Stimulated activated CD4-positive, alpha-beta T cell treated with anti-CD3 and anti-CD28 coated beads, Interleukin-1b, Interleukin-23, amount 100 ng/mL, for 24 hours (primary cell): ENCODE results near the gene CYP4V2.

Source experiments
- DNase-seq, 4 experiments: peaks; one replicate each; pipeline ENCODE4 v3.0.0-alpha.2; 2020; ENCODE audit warnings: low read depth in 4 of 4, low spot score in 1 of 4

Gene CYP4V2

DNA sequence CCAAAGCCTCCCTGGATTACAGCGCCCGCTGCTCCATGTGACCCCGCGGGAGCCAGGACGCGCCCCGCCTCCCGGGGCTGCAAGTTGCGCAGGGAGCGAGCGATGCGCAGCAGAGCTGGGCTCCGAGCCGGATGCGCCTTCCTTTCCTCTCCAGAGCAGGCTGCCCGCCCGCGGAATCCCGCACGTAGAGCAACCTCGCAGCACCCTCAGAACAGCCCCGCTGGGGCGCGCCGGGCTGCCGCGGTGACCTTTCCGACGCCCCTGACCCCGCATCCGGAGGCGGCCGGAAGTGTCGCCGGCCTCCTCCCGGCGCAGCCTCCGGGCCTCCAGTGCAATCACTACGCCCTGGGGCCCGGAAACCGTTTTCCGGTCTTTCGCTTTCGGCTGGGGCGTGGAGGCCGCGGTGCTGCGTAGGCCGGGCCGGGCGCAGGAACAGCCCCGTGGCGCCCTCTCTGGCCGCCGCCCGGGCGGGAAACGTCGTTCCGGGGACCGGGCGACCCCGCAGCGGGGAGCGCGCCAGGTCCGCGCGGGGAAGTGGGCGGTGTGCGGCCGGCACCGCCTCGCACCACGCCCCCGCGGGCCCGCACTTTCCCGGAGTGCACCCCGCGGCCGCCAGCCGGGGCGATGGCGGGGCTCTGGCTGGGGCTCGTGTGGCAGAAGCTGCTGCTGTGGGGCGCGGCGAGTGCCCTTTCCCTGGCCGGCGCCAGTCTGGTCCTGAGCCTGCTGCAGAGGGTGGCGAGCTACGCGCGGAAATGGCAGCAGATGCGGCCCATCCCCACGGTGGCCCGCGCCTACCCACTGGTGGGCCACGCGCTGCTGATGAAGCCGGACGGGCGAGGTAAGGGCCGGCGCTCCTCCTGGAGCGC, at the start of gene CYP4V2:
Gene CYP4V2 (plus strand): TSS at position 368 of the 866 bp plus-strand sequence. CDS start 257 bp downstream, at position 625.
- DNase-seq: peak; percentile 64 to 82 (median 76)

GRCh38 chr4:186144198-186144945, 47.0 kb upstream of the CYP4V2 start:
- no peak for DNase-seq

DNA sequence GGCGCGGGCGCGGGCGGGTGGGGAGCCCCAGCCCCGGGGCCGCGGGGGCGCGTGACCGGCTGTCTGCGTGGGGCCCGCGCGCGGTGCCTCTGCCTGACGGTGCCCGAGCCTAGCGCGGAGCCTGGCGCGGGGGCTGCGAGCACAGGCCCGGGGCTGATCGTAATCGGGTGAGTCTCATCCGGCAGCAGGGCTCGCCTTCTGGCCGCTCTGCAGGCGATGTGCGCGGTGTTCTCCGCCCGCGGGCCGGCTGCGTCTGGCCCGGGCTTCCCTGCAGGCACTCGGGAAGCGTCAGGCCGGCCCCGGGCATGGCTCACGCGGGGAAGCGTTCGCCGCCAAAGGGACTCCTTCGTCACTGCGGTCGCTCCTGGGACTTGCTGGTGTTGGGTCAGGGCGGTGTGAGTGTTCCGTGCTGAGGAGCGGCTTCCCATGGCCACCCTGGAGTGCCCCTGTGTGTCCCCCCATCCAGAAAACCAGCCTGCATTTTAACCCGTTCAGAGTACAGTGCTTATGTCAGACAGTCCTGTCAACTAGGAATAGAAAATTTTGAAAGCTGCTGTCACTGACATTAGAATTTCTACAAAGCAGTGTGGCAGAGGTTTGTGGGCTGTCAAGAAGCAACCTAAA, 46.3 kb upstream of the CYP4V2 start:
- peak in 1 of 4 experiments; percentile 5 for DNase-seq

GRCh38 chr4:186146458-186146857, 44.9 kb upstream of the CYP4V2 start:
- DNase-seq: no peak

GRCh38 chr4:186148336-186148975, 42.9 kb upstream of the CYP4V2 start:
- no peak for DNase-seq

- peak in 1 of 4 experiments; percentile 30 for DNase-seq
Measured at GRCh38 chr4:186149872-186150271, 41.5 kb upstream of the CYP4V2 start.

DNA sequence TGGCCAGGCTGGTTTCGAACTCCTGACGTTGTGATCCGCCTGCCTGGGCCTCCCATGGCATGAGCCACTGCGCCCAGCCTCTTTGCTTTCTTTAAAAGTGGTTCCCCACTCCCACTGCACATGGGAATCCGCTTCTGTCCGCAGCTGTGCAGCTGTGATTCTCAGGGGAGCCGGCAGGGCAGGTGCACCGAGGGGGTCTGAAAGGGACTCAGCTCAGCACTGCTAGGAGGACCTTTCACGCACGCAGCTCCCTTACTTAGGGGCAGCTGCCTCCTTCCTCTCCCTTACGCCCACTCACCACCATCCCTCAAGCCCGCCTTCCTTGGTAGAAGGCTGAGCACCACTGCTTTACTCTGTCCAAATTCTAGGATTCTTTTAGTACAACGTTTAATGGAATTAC, 40.4 kb upstream of the CYP4V2 start:
- DNase-seq: no peak

GRCh38 chr4:186151499-186151898, 39.9 kb upstream of the CYP4V2 start:
- DNase-seq: no peak

DNA sequence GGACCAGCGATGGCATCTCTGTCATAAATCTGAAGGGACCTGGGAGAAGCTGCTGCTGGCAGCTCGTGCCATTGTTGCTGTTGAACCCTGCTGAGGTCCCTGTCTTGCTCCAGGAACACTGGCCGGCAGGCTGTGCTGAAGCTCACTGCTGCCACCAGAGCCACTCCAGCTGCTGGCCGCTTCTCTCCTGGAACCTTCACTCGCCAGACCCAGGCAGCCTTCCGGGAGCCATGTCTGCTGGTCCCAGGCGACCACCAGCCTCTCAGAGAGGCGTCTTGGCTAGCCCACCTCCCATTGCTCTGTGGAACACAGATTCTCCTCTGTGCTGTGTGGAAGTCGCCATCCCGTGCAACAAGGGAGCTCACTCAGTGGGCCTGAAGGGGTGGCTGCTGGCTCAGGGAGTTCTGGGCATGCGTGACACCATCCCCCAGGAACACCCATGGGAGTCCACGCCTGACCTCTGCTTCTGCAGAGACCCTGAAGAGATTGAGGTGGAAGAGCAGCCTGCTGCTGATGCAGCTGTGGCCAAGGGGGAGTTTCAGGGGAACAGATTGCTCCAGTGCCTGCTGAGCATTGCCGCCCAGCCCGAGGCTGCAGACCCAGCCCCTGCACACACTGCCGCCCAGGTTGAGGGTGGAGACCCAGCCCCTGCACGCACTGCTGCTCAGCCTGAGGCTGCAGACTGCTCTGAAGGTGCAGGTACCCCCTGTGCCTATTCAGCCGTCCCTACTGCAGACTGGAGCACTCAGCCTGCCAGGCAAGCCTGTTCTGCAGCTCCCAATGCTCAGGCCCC, 33.1 kb upstream of the CYP4V2 start:
- no peak for DNase-seq

- no peak for DNase-seq
Measured at GRCh38 chr4:186158966-186159365, 32.4 kb upstream of the CYP4V2 start.

DNA sequence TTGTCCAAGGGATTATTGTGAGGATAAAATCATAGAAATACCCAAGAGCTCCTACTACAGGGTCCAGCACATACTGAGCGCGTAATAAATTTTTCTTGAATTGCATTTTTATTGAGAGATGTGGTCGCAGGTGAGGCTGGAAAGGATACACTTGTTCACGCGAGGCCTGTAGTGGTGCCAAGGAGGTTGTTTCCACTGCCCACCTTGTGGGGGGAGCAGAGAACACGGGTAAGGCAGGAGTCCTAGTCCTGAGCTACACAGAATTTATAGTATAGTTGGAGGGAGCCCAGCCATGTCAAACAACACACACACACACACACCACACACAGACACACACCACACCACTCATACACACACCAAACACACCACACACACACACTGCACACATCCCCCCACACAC, 31.8 kb upstream of the CYP4V2 start:
- no peak for DNase-seq

DNA sequence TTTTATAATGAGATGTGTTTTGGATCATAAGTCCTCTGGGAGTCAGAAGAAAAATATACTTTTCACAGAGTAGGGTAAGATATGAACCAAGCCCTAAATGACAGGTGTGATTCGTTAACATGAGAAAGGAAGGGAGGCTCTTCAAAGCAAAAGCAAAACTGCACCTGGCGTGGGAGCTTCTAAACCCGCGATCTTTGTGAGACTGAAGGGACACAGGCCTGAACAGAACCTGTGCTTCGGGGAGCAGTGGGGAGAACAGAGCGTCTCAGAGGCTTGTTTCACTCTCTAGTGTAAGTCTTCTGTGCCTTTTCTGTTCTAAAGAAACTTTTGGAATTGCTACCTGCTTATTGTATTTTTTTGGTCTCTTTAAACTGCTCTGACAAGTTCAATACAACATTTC, 30.2 kb upstream of the CYP4V2 start:
- DNase-seq: no peak

DNA sequence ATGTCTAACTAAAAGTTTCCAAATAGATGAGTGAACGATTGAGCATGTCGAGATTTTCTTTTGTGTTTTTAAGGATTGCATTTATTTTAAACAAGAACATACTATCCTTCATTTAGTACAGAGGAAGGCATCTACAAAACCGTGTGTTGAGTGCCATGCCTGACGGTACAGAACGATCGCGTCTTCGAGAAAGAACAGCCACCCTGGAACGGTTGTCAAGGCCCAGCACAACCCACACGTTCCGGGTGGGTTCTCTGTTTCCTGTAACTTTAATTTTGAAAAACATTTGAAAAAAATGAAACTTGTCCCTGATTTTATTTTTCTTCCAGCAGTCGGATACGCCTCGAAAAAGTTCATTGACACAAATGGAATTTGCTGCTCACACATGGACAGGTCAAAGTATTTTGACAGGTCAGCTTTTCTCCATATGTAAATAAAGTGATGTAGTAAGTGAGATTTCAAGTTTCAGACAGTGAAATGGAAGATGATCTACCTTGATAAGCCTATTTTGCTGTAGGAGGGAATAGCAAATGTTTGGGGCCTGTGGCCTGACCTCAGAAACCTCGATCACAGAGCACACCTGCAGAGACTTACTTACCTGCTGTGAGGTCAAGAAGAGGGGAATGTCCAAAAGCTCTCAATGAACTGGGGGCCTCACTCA, 24.4 kb upstream of the CYP4V2 start:
- no peak for DNase-seq

DNA sequence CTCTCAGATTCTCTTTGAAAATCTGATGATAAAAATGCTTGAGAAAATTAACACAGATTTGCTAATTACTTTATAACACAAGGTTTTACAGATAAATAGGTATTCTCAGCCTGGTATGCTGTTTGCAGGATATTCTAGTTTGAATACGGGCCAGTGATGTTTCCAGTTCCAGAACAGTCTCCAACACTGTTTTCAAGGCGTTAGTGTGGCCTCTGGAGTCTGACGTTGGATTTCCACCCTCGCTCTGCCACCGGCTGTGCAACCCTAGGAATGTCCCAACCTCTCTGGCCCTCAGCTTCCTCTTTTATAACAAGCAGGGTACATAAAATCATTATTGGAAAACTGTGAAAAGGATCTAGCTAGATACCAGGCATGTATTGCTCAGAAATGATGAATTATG, 23.8 kb upstream of the CYP4V2 start:
- no peak for DNase-seq

GRCh38 chr4:186168750-186169149, 22.6 kb upstream of the CYP4V2 start:
- DNase-seq: no peak

GRCh38 chr4:186169333-186169944, 21.9 kb upstream of the CYP4V2 start:
- no peak for DNase-seq

DNA sequence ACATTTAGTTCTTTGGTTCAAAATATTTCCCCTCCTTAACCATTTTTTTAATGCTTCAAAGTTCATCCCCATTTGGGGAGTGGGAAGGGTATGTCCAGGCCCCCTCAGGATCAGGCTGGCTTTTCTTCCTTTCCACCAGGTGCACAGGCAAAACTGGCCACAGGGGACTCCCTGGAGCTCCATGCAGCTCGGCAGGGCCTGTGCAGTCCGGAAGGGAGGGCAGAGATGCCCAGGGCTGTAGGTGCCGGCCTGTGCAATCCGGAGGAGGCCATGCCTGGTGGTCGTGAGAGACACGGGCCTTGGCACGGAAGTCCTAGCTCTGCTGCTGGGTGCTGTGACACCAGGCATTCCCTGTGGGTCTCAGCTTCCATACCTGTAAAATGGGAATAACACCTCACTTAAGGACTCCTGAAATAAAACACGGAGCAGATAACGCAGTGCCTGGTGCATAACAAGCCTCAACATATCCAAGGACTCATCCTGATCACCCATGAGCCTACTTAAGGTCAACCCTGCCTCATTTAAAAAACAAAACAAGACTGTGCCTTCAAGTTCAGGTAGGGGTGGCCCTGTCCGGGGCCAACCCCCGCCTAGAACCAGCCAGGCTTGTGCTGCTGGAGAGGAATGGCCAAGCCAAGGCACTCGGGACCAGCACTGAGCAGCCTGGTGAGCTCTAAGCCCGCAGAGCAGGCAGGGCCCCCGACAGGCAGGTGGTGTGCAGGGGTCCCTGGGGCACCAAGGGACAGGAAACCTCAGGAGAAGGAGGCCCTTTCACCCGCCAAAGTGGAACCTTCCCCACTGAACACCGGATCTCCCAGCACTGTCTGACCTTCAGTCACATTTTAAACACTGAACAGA, 21.2 kb upstream of the CYP4V2 start:
- no peak for DNase-seq

DNA sequence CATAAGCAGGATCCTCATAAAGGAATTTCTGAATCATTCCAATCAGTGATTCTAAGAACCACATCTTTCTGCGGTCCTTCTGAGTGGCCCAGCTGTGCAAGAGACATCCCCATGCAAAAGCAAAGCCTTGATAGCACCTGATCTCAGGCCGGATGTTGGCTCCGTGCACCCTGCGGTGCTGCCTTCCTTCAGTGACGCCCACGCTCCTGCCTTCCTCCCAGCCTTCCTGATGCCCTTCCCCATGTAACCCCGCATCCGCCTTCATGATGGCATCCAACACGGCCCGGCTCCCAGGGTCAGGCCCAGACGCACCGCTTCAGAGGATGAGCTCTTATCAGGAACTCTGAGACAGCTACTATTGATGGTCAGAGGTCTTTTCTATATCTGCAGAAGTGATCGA, 20.4 kb upstream of the CYP4V2 start:
- no peak for DNase-seq

DNA sequence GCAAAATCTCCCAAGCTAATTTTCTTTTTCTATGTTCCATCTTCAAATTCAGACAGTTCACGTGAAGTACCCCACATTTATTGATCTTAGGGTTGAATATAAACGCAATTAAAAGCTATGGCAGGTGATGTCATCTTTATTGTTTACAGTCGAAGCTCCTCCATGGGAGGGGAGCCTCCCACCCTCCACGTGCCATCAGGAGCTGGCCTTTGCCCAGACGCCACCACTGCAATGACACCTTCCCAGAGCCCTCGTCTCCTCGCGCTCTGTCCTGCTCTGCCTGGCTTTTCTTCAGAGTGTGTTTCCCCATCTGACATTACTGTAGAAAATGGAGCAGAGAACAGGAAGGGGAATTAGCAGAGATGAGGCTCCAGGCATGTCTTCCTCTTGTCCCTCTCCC, 18.8 kb upstream of the CYP4V2 start:
- DNase-seq: no peak
